GM23338 (cell line): ENCODE data around the gene ATP5ME. TPM values are rescaled to one million over a fixed set of nuclear protein-coding genes. Genes with fewer than 3 reads are reported as not detected.

Experiments used
- ATAC-seq: fragments of 200-7000 bp; cut with Tn5 transposase; 3 replicates; pipeline ENCODE4 v1.9.1; 2020
- DNase-seq: peaks from one replicate; pipeline ENCODE4 v3.0.0-alpha.2; 2015; ENCODE audit warnings: low spot score
- H2AFZ ChIP-seq: fragments of 200-600 bp; sonication (generic); 2 replicates; pipeline ENCODE4 v1.8.0; 2016; ENCODE audit warnings: antibody characterized with exemption, mild to moderate bottlenecking, moderate library complexity
- H3F3A ChIP-seq: fragments of 200-600 bp; sonication (generic); replicated peaks from 2 replicates; pipeline ENCODE4 v1.8.0; 2017; ENCODE audit warnings: antibody characterized with exemption, mixed run types, low read depth
- H3K27ac ChIP-seq: fragments of 200-600 bp; sonication (generic); 2 replicates; pipeline ENCODE4 v1.6.1; 2016; ENCODE audit warnings: low read depth
- H3K27me3 ChIP-seq: fragments of 200-600 bp; sonication (generic); 2 replicates; pipeline ENCODE4 v1.8.0; 2016; ENCODE audit warnings: mild to moderate bottlenecking, mixed run types, moderate library complexity; ENCODE audit not compliant: insufficient read depth
- H3K36me3 ChIP-seq: fragments of 200-600 bp; sonication (generic); 2 replicates; pipeline ENCODE4 v1.8.0; 2016; ENCODE audit warnings: mild to moderate bottlenecking; ENCODE audit not compliant: insufficient read depth
- H3K4me1 ChIP-seq: fragments of 200-600 bp; sonication (generic); 2 replicates; pipeline ENCODE4 v1.8.0; 2016; ENCODE audit warnings: mild to moderate bottlenecking, moderate library complexity; ENCODE audit not compliant: insufficient read depth
- H3K4me2 ChIP-seq: fragments of 200-600 bp; sonication (generic); 2 replicates; pipeline ENCODE4 v1.7.1; 2017; ENCODE audit warnings: mixed run types
- H3K4me3 ChIP-seq: fragments of 200-600 bp; sonication (generic); 2 replicates; pipeline ENCODE4 v1.6.1; 2016; ENCODE audit warnings: mixed run types
- H3K79me2 ChIP-seq: fragments of 200-600 bp; sonication (generic); replicated peaks from 2 replicates; pipeline ENCODE4 v1.8.0; 2017; ENCODE audit warnings: mild to moderate bottlenecking; ENCODE audit not compliant: insufficient read depth
- H3K9me2 ChIP-seq: fragments of 200-600 bp; sonication (generic); 2 replicates; pipeline ENCODE4 v1.8.0; 2017; ENCODE audit not compliant: insufficient read depth
- H4K20me1 ChIP-seq: fragments of 200-600 bp; sonication (generic); replicated peaks from 2 replicates; pipeline ENCODE4 v1.8.0; 2017; ENCODE audit warnings: mild to moderate bottlenecking; ENCODE audit not compliant: insufficient read depth
- H3K27ac Mint-ChIP-seq: 2 replicates; pipeline ENCODE4 v1.8.0; 2020; ENCODE audit warnings: inconsistent platforms, mild to moderate bottlenecking, moderate library complexity, mixed read lengths
- H3K27me3 Mint-ChIP-seq: 3 replicates; pipeline ENCODE4 v1.8.0; 2022; ENCODE audit warnings: low read depth, mild to moderate bottlenecking, moderate library complexity, mixed read lengths, inconsistent platforms; ENCODE audit not compliant: insufficient read depth, poor library complexity
- H3K36me3 Mint-ChIP-seq: 3 replicates; pipeline ENCODE4 v1.8.0; 2021; ENCODE audit warnings: low read depth, mild to moderate bottlenecking, inconsistent platforms, moderate library complexity, mixed read lengths
- H3K4me1 Mint-ChIP-seq: 3 replicates; pipeline ENCODE4 v1.8.0; 2020; ENCODE audit warnings: mild to moderate bottlenecking, inconsistent platforms, mixed read lengths
- H3K4me3 Mint-ChIP-seq: 3 replicates; pipeline ENCODE4 v1.8.0; 2021; ENCODE audit warnings: moderate library complexity, mild to moderate bottlenecking, inconsistent platforms, mixed read lengths
- H3K9me3 Mint-ChIP-seq: 3 replicates; pipeline ENCODE4 v1.8.0; 2020; ENCODE audit warnings: moderate library complexity, mild to moderate bottlenecking, inconsistent platforms, mixed read lengths
- CREB1 ChIP-seq: fragments of 250-450 bp; sonication (Bioruptor Pico); IDR thresholded peaks from 2 replicates; pipeline ENCODE4 v1.5.0; 2020; ENCODE audit warnings: low read depth, mild to moderate bottlenecking, moderate library complexity
- CTCF ChIP-seq, 2 experiments: fragments of 200-600 bp in 1 of 2; sonication (generic) in 1 of 2; conservative IDR thresholded peaks; 2 replicates each; pipeline versions ENCODE4 v1.5.1 to v1.6.1; 2016 to 2017; ENCODE audit warnings: antibody characterized with exemption in 2 of 2, low read depth in 2 of 2, mild to moderate bottlenecking in 2 of 2, moderate library complexity in 1 of 2
- EZH2 ChIP-seq: fragments of 200-600 bp; sonication (generic); IDR thresholded peaks from one replicate; pipeline ENCODE4 v1.8.0; 2017; ENCODE audit warnings: antibody characterized with exemption, mild to moderate bottlenecking, low read depth; ENCODE audit not compliant: unreplicated experiment
- EZH2phosphoT487 ChIP-seq: fragments of 200-600 bp; sonication (generic); IDR thresholded peaks from one replicate; pipeline ENCODE4 v1.8.1; 2018; ENCODE audit warnings: antibody characterized with exemption; ENCODE audit not compliant: unreplicated experiment
- POLR2AphosphoS5 ChIP-seq: IDR thresholded peaks from 2 replicates; pipeline ENCODE4 v1.6.1; 2016; ENCODE audit warnings: antibody characterized with exemption, low read depth
- REST ChIP-seq: IDR thresholded peaks from one replicate; pipeline ENCODE4 v1.6.1; 2018; ENCODE audit warnings: antibody characterized with exemption; ENCODE audit not compliant: unreplicated experiment
- STAT1 ChIP-seq: IDR thresholded peaks from one replicate; pipeline ENCODE4 v1.6.1; 2016; ENCODE audit warnings: antibody characterized with exemption; ENCODE audit not compliant: unreplicated experiment
- ZNF114 ChIP-seq: fragments of 250-450 bp; sonication (Bioruptor Pico); IDR thresholded peaks from 2 replicates; pipeline ENCODE4 v1.5.0; 2020; ENCODE audit warnings: mild to moderate bottlenecking, moderate library complexity
- ZNF331 ChIP-seq: fragments of 250-450 bp; sonication (Bioruptor Pico); IDR thresholded peaks from 2 replicates; pipeline ENCODE4 v1.5.0; 2020; ENCODE audit warnings: low read depth, mild to moderate bottlenecking, moderate library complexity
- polyA plus RNA-seq: library from polyadenylated mRNA; unstranded; fragments of >200 nt; fragmentation: Nextera tagmentation; extraction: Ambion mirVana; gene quantifications from 2 replicates; pipeline ENCODE4 v1.2.1, GENCODE V29; 2016
- total RNA-seq: library from RNA; depleted of rRNA; stranded (reverse); fragments of >200 nt; shearing (Covaris generic); gene quantifications from 2 replicates; pipeline ENCODE4 v1.2.3, GENCODE V29; 2014

ATP5ME gene
- total and polyA plus RNA-seq, 2 experiments from 2014 or later, result 60.5 to 2,021 TPM

- no peak for TF ChIP-seq EZH2
- no peak for TF ChIP-seq ZNF114 (CRISPR knock-in tag)
These were observed 6.0 kb upstream of the ATP5ME start (continued) for GRCh38 chr4:680091-680490.

GRCh38 chr4:679629-680028 lies 5.6 kb upstream of the ATP5ME start:
- Histone ChIP-seq H2AFZ (no peak overlapping the region), H4K20me1 (no peaks in the 10 kb centered on the region), H3F3A (peaks cover 16% of the 10 kb centered on the region), H3K4me3 (no peak overlapping the region), H3K36me3 (no peaks in the 10 kb centered on the region), H3K27ac (no peak overlapping the region), H3K4me2 (no peak overlapping the region), H3K9me2 (no peaks in the 10 kb centered on the region), H3K4me1 (no peaks in the 10 kb centered on the region; the same call in 1 of the 2 replicates), H3K79me2 (no peaks in the 10 kb centered on the region), H3K27me3 (no peaks in the 10 kb centered on the region)
- ATAC-seq, result no peak
- H3K9me3 Mint-ChIP-seq, result peaks cover 3% of the 10 kb centered on the region; the same call in 1 of the 3 replicates
- no peak for DNase-seq
- H3K27ac Mint-ChIP-seq, result no peak overlapping the region
- TF ChIP-seq POLR2AphosphoS5 (no peak), STAT1 (no peak), CTCF (conservative IDR thresholded peaks at IDR 0.05; ENCODE audit: low read depth in 2 of 2) (no peak), EZH2phosphoT487 (no peak)
- peaks cover 8% of the 10 kb centered on the region for H3K4me1 Mint-ChIP-seq
- H3K4me3 Mint-ChIP-seq, result no peak overlapping the region
- peaks cover 18% of the 10 kb centered on the region for H3K27me3 Mint-ChIP-seq
- H3K36me3 Mint-ChIP-seq, result no peaks in the 10 kb centered on the region

DNA sequence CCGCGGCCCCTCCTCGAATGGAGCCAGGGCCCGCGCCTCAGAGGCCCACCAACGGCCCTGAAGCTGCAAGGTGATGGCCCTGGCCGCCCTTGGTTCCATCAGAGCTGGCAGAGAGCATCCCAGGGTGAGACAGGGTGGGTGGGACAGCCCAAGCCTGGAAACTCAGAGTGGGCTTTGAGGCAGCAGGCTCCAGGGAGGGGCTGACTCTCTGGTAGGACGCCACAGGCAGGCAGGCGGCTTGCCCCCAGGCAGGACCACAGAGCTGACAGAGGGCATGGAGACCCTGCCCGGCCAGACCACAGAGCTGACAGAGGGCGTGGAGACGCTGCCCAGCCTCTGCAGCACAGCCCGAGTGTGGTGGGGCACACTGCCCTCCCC lies 5.0 kb upstream of the ATP5ME start:
- no peaks in the 10 kb centered on the region for H3K9me2 ChIP-seq
- H3K9me3 Mint-ChIP-seq, result peaks cover 3% of the 10 kb centered on the region; the same call in 1 of the 3 replicates
- no peak overlapping the region for H2AFZ ChIP-seq
- no peak for TF ChIP-seq ZNF331 (CRISPR knock-in tag)
- TF ChIP-seq STAT1, result no peak
- TF ChIP-seq CREB1 (CRISPR knock-in tag), result no peak
- no peak for TF ChIP-seq EZH2
- TF ChIP-seq ZNF114 (CRISPR knock-in tag), result no peak
- TF ChIP-seq REST, result no peak

More for the DNA sequence above, 5.0 kb upstream of the ATP5ME start:
- Mint-ChIP-seq H3K36me3 (no peaks in the 10 kb centered on the region), H3K27ac (no peak overlapping the region), H3K27me3 (peaks cover 17% of the 10 kb centered on the region), H3K4me3 (no peak overlapping the region), H3K4me1 (peaks cover 8% of the 10 kb centered on the region)
- Histone ChIP-seq H3K4me3 (no peak overlapping the region), H3K4me1 (no peaks in the 10 kb centered on the region; the same call in 1 of the 2 replicates), H3K4me2 (no peak overlapping the region), H3K36me3 (no peaks in the 10 kb centered on the region), H3K27ac (no peak overlapping the region), H3K27me3 (no peaks in the 10 kb centered on the region), H3F3A (peaks cover 16% of the 10 kb centered on the region), H3K79me2 (no peaks in the 10 kb centered on the region), H4K20me1 (no peaks in the 10 kb centered on the region)
- ATAC-seq, result no peak
- DNase-seq, result no peak
